Upper lobe of right lung (tissue), 1 donor: ENCODE results near the gene FAM149A. TPM values are rescaled to one million over a fixed set of nuclear protein-coding genes. Genes with fewer than 3 reads are reported as not detected.

Experiments used
- ATAC-seq: fragments of 200-7000 bp; cut with Tn5 transposase; one replicate; pipeline ENCODE4 v1.9.1; 2020; ENCODE audit warnings: mild to moderate bottlenecking, moderate library complexity
- DNase-seq: peaks from one replicate; pipeline ENCODE4 v3.0.0-alpha.2; 2020
- H3K27ac ChIP-seq: fragments of 200-600 bp; one replicate; pipeline ENCODE4 v1.8.0; 2022
- H3K27me3 ChIP-seq: fragments of 200-600 bp; one replicate; pipeline ENCODE4 v1.8.0; 2022; ENCODE audit warnings: mild to moderate bottlenecking
- H3K36me3 ChIP-seq: fragments of 200-600 bp; one replicate; pipeline ENCODE4 v1.8.0; 2022
- H3K4me1 ChIP-seq: fragments of 200-600 bp; one replicate; pipeline ENCODE4 v1.8.0; 2022
- H3K4me3 ChIP-seq: fragments of 200-600 bp; one replicate; pipeline ENCODE4 v1.8.0; 2022; ENCODE audit warnings: mild to moderate bottlenecking
- H3K9me3 ChIP-seq: fragments of 200-600 bp; one replicate; pipeline ENCODE4 v1.8.0; 2022
- intact Hi-C: fragments of 100-400 bp; cut with DNase I; formaldehyde crosslinking; loops from one replicate; pipeline ENCODE4 v1.11.0; 2022
- long read RNA-seq: library from polyadenylated mRNA; unstranded; transcript quantifications from one replicate; pipeline ENCODE4 v2.0.0, GENCODE V29; 2021
- total RNA-seq: library from RNA; stranded (reverse); fragmentation: NEBNext Ultra II Directional; extraction: Animal tissue kit (Norgen Biotek cat#: 25700); gene quantifications from one replicate; pipeline ENCODE4 v1.2.1, GENCODE V29; 2021
- TF ChIP-seq, protein P1 (sequence below): fragments of 200-600 bp; IDR thresholded peaks from one replicate; pipeline ENCODE4 v1.8.0; 2022; ENCODE audit warnings: antibody characterized with exemption
- donor health status: DM: no; HTN: yes; CAD: no; lungs with severe emphysema.

The FAM149A gene
- 16.4 TPM for total RNA-seq
- long read RNA-seq, partial matches to known transcripts, result 8 of 25 reads
- long read RNA-seq, other reads (novel, unspliced or antisense), result 11 of 25 reads

DNA sequence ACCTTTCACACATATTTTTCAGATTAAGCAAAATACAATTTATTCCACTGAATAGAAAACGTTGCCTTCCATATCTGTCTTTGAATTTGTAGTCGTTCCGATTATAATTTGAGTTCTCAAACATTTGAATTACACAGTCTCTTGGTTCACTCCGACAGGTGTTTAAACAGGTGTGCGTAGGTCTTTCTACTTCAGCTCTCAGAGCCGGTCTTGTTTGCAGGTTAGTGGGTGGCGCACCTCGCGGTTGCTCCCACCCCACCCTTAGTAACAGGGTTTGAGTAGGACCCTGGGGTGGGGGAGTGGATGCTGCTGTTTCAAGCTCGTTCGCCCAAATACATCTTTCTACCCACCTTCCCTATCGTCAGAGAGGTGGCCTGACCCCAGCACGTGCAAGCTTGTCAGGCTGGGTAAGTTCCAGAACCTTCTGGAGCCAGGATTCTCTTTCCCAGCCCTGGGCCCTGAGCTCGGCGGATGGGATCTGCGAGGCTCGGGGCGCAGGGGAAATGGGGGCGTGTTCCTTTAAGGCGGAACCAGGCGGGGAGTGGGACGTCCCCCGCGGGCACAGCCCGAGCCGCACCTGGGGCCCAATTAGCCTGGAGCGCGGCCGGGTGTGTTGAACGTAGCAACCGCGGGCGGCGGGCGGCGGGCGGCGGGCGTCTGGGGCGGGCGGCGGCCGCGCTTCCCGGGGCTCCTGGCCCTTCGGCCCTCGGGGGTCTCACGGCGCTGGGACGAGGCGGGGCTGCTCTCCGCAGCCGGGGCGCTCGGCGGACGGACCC is at the start of gene FAM149A:
TSS of gene FAM149A (plus strand) at position 591 of the 776 bp plus-strand sequence.
- intact Hi-C loops, result no loop called here
- DNase-seq, result peak; percentile 89

DNA sequence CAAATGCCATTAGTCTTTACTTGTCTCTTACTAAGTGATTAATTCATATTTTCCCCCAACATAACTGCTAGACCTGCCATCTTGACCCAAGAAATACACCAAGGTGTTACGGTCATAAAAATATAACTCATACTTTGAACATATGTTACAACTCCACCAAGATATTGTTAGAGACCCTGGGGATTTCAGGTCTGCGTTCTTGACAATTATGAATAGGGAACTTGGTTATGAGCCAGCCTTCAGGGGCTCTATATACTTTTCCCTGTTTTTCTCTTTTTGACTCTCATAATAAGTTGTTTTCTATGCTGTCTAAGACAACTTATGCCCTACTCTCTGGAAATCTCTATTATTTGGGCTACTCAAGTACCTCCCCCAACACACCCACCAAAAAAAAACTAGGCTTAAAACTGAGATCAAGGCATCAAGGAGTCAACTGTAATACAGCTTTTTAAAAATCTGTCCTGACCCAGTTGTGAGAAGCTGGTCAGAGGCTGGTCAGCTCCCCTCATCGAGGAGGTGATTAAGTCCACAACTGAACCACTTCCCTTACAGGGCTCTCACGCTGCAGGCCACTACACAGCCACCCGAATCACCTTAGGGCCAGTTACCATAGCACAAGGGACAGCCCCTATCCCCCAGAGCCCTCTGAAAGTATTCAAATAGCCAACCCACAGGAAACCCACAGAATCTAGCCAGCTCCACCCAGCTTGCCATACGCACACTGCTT is 46.1 kb upstream of the FAM149A start:
- H3K9me3 ChIP-seq, result no peaks in the 10 kb centered on the region
- no peak overlapping the region for H3K4me3 ChIP-seq
- DNase-seq, result no peak
- H3K27ac ChIP-seq, result no peak overlapping the region
- H3K27me3 ChIP-seq, result no peaks in the 10 kb centered on the region
- H3K36me3 ChIP-seq, result no peaks in the 10 kb centered on the region
- no peak for ATAC-seq
- H3K4me1 ChIP-seq, result no peaks in the 10 kb centered on the region
- intact Hi-C loops, result no loop called here
- TF ChIP-seq, protein P1, sequence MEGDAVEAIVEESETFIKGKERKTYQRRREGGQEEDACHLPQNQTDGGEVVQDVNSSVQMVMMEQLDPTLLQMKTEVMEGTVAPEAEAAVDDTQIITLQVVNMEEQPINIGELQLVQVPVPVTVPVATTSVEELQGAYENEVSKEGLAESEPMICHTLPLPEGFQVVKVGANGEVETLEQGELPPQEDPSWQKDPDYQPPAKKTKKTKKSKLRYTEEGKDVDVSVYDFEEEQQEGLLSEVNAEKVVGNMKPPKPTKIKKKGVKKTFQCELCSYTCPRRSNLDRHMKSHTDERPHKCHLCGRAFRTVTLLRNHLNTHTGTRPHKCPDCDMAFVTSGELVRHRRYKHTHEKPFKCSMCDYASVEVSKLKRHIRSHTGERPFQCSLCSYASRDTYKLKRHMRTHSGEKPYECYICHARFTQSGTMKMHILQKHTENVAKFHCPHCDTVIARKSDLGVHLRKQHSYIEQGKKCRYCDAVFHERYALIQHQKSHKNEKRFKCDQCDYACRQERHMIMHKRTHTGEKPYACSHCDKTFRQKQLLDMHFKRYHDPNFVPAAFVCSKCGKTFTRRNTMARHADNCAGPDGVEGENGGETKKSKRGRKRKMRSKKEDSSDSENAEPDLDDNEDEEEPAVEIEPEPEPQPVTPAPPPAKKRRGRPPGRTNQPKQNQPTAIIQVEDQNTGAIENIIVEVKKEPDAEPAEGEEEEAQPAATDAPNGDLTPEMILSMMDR, result no peak

More for the DNA sequence above, at the start of gene FAM149A:
- TF ChIP-seq, protein P1, result no peak
- peak within 1 kb of the TSS; percentile 24 for H3K27ac ChIP-seq
- H3K36me3 ChIP-seq, result no peaks in the 10 kb centered on the region
- peaks cover 8% of the 10 kb centered on the region for H3K4me1 ChIP-seq
- no peaks in the 10 kb centered on the region for H3K9me3 ChIP-seq
- peak within 1 kb of the TSS; percentile 60 for H3K4me3 ChIP-seq
- ATAC-seq, result peak; percentile 93
- peaks cover 19% of the 10 kb centered on the region for H3K27me3 ChIP-seq

DNA sequence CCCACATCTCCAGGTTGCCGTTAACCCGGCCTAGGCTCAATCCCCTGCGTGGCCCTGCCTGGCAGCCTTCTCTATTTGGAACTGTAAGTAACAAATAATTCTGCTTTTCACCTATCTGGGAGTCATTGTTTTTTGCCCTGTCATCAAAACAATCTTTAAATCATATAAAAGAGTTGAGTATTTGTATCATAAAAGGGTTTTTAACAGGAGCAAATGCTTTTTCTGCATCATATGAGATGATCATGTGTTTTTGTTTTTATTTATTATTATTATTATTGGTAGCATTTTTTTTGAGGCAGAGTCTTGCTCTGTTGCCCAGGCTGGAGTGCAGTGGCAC is 45.6 kb upstream of the FAM149A start:
- H3K4me1 ChIP-seq, result no peaks in the 10 kb centered on the region
- no peaks in the 10 kb centered on the region for H3K27me3 ChIP-seq
- intact Hi-C loops, result no loop called here
- no peak overlapping the region for H3K27ac ChIP-seq
- no peaks in the 10 kb centered on the region for H3K9me3 ChIP-seq
- ATAC-seq (no peak), DNase-seq (no peak)
- no peak overlapping the region for H3K4me3 ChIP-seq
- TF ChIP-seq, protein P1, result no peak
- H3K36me3 ChIP-seq, result no peaks in the 10 kb centered on the region

DNA sequence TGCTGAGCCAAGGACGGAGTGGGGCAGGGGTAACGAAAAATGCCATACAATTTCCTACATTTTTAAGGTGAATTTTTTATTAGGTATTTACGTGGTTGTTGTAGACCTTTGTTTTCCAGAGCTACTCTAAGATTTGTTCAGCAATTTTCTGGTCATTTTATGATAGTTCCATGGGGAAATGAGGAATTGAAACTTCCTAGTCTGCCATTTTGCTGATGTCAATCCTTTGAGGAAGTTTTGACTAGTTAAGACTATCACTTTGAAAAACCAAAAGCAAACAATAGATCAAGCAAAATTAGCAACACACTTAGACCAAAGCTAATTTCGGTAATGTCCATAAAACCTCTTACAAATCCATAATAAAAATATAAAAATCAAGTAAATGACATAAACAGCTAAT is 42.6 kb upstream of the FAM149A start:
- intact Hi-C loops, result no loop called here
- ATAC-seq (no peak), DNase-seq (no peak)
- TF ChIP-seq, protein P1, result no peak
- no peak overlapping the region for H3K4me3 ChIP-seq
- no peak overlapping the region for H3K27ac ChIP-seq
- no peaks in the 10 kb centered on the region for H3K9me3 ChIP-seq
- H3K4me1 ChIP-seq, result no peaks in the 10 kb centered on the region
- no peaks in the 10 kb centered on the region for H3K36me3 ChIP-seq
- no peaks in the 10 kb centered on the region for H3K27me3 ChIP-seq

DNA sequence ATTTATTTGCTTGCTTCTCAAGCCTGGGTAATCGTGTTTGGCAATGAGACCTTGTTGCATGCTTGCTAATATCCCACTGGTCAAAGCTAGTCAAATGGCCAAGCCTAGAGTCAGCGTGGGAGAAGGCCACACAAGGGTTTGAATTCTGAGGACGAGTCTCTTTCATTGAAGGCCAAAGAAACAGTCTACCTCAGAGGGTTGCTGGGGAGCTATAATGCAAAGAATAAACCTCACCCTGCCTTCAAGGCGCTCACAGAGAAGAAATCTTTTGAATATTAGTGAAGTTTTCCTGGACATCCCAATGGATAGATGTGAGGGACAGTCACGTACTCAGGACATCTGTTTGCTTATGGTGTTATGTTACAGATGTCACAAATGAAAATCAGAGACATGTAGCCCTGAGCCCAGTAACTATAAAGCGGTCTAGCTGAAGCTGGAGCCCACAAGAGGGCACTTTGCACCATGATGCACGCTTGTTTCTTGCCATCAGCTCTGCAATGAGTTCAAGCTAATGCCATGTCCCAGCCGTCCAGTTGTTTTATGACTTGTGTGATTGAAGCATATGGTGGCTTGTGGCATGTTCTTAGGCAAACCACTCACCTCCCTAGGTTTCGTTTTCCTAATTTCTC is 36.6 kb upstream of the FAM149A start:
- Histone ChIP-seq H3K9me3 (no peaks in the 10 kb centered on the region), H3K4me3 (peak overlapping the region; percentile 69), H3K4me1 (peaks cover 14% of the 10 kb centered on the region), H3K27me3 (no peaks in the 10 kb centered on the region), H3K27ac (peak overlapping the region; percentile 76), H3K36me3 (no peaks in the 10 kb centered on the region)
- ATAC-seq, result peak; percentile 97
- TF ChIP-seq, protein P1, result peak; percentile 60
- intact Hi-C loops, result no loop called here
- peak; percentile 71 for DNase-seq
